ENCODE data around the gene CRYGD. TPM values are rescaled to one million over a fixed set of nuclear protein-coding genes. Genes with fewer than 3 reads are reported as not detected.
"Not testable (repeated sequence)": the region's sequence is repeated elsewhere in the genome, so short reads cannot be mapped to it uniquely, and the experiment has no call there.

CRYGD gene
- total RNA-seq, 1 donor from 2014 or later, result not detected

GRCh38 chr2:208122248-208122647 lies 2.1 kb downstream of the CRYGD start:
- Mint-ChIP-seq H3K27me3 (ENCODE audit: unreplicated experiment) (peaks cover 8% of the 10 kb centered on the region), H3K4me1 (ENCODE audit: unreplicated experiment) (peaks cover 7% of the 10 kb centered on the region), H3K9me3 (ENCODE audit: unreplicated experiment) (no peaks in the 10 kb centered on the region), H3K27ac (ENCODE audit: unreplicated experiment) (no peak overlapping the region), H3K36me3 (ENCODE audit: low read depth, unreplicated experiment) (no peaks in the 10 kb centered on the region), H3K4me3 (ENCODE audit: unreplicated experiment) (no peak overlapping the region)
- no peak for TF ChIP-seq CTCF (IDR thresholded peaks at IDR 0.05; ENCODE audit: unreplicated experiment)
- DNase-seq (ENCODE audit: low spot score), result no peak

GRCh38 chr2:208118918-208119317 lies 5.4 kb downstream of the CRYGD start:
- Mint-ChIP-seq H3K27me3 (ENCODE audit: unreplicated experiment) (peaks cover 4% of the 10 kb centered on the region), H3K36me3 (ENCODE audit: low read depth, unreplicated experiment) (no peaks in the 10 kb centered on the region), H3K4me3 (ENCODE audit: unreplicated experiment) (no peak overlapping the region), H3K9me3 (ENCODE audit: unreplicated experiment) (no peaks in the 10 kb centered on the region), H3K4me1 (ENCODE audit: unreplicated experiment) (peaks cover 6% of the 10 kb centered on the region), H3K27ac (ENCODE audit: unreplicated experiment) (no peak overlapping the region)
- no peak for DNase-seq (ENCODE audit: low spot score)
- TF ChIP-seq CTCF (IDR thresholded peaks at IDR 0.05; ENCODE audit: unreplicated experiment), result no peak

- H3K4me1 Mint-ChIP-seq (ENCODE audit: unreplicated experiment); H3K36me3 Mint-ChIP-seq (ENCODE audit: low read depth, unreplicated experiment); DNase-seq (ENCODE audit: low spot score); H3K27ac Mint-ChIP-seq (ENCODE audit: unreplicated experiment); H3K9me3 Mint-ChIP-seq (ENCODE audit: unreplicated experiment); H3K27me3 Mint-ChIP-seq (ENCODE audit: unreplicated experiment); H3K4me3 Mint-ChIP-seq (ENCODE audit: unreplicated experiment): not testable (repeated sequence)
These were observed 6.9 kb downstream of the CRYGD start for GRCh38 chr2:208117390-208117789.

- H3K27me3 Mint-ChIP-seq (ENCODE audit: unreplicated experiment), result no peaks in the 10 kb centered on the region
- H3K9me3 Mint-ChIP-seq (ENCODE audit: unreplicated experiment), result no peaks in the 10 kb centered on the region
- peak overlapping the region; percentile 81 for H3K4me3 Mint-ChIP-seq (ENCODE audit: unreplicated experiment)
- H3K27ac Mint-ChIP-seq (ENCODE audit: unreplicated experiment), result no peak overlapping the region
- DNase-seq (ENCODE audit: low spot score), result no peak
- no peaks in the 10 kb centered on the region for H3K36me3 Mint-ChIP-seq (ENCODE audit: low read depth, unreplicated experiment)
- H3K4me1 Mint-ChIP-seq (ENCODE audit: unreplicated experiment), result peaks cover 6% of the 10 kb centered on the region
- TF ChIP-seq CTCF (IDR thresholded peaks at IDR 0.05; ENCODE audit: unreplicated experiment), result no peak
These were observed 11.4 kb downstream of the CRYGD start for GRCh38 chr2:208112969-208113368.

GRCh38 chr2:208112273-208112745 lies 12.0 kb downstream of the CRYGD start:
- not testable (repeated sequence) for H3K27me3 Mint-ChIP-seq (ENCODE audit: unreplicated experiment); H3K4me1 Mint-ChIP-seq (ENCODE audit: unreplicated experiment); H3K9me3 Mint-ChIP-seq (ENCODE audit: unreplicated experiment); DNase-seq (ENCODE audit: low spot score); H3K36me3 Mint-ChIP-seq (ENCODE audit: low read depth, unreplicated experiment); H3K27ac Mint-ChIP-seq (ENCODE audit: unreplicated experiment)
- H3K4me3 Mint-ChIP-seq (ENCODE audit: unreplicated experiment), result peak overlapping the region; percentile 81

- H3K4me3 Mint-ChIP-seq (ENCODE audit: unreplicated experiment), result no peak overlapping the region
- H3K27me3 Mint-ChIP-seq (ENCODE audit: unreplicated experiment), result peaks cover 4% of the 10 kb centered on the region
- H3K4me1 Mint-ChIP-seq (ENCODE audit: unreplicated experiment), result no peaks in the 10 kb centered on the region
- peaks cover 4% of the 10 kb centered on the region for H3K36me3 Mint-ChIP-seq (ENCODE audit: low read depth, unreplicated experiment)
- no peaks in the 10 kb centered on the region for H3K9me3 Mint-ChIP-seq (ENCODE audit: unreplicated experiment)
- TF ChIP-seq CTCF (IDR thresholded peaks at IDR 0.05; ENCODE audit: unreplicated experiment), result no peak
- DNase-seq (ENCODE audit: low spot score), result no peak
- H3K27ac Mint-ChIP-seq (ENCODE audit: unreplicated experiment), result no peak overlapping the region
These were observed 20.7 kb downstream of the CRYGD start for GRCh38 chr2:208103616-208104015.

All from endothelial cell (in vitro differentiated cells).